ENCODE measurements around the gene GAB1.

GAB1 gene

GRCh38 chr4:143424276-143424675, 87.6 kb downstream of the GAB1 start:
- DNase-seq, result no peak

DNA sequence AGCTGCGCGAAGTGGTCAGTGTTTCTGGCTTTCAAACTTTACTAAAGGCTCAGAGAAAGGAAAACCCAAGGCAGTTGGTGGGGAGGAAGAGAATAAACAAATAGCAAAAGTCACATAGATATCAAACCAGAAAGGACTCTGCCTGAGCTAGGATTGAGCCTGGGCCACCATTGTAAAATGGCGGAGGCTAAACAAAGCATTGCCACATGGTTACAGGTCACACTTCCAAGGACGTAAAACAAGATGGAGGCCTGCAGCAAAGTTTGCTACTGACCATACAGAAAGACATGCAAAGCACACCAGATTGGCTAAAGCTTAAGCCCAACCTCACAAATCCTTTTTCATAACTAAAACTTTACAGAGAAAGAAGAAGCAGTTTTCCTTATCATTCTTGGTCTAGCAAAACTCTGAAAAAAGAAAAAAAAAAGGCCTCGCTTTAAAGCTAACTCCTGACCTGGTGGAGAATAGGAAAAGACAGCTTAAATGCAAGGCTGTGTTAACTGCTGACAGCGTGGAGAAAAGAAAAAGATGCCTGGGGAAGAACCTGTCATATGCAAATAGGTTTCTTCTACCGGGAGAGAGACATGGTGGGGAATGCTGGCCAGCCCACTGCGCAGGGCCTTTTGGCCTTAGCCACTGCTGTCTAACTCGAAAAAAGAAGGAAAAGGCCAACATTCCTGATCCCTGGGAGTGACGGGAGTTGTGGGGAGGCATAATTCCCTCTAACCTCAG, 95.0 kb downstream of the GAB1 start:
- no peak for DNase-seq

GRCh38 chr4:143432258-143432591, 95.5 kb downstream of the GAB1 start:
- no peak for DNase-seq

DNA sequence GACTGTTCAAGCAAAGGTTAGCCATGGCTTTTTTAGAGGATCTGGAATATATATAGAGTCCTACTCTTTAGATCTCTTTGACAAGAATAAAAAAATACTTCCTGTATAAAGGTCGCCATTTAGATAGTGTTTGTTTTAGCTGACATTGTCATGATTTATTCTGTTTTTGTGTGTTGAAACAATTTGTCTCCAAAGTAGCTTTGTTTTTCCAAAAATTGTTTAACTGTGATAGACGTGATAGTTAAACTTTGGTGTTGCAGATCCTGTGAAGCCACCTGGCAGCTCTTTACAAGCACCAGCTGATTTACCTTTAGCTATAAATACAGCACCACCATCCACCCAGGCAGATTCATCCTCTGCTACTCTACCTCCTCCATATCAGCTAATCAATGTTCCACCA, 96.6 kb downstream of the GAB1 start:
- no peak for DNase-seq

- no peak for DNase-seq
Measured at GRCh38 chr4:143435955-143436354, 99.3 kb downstream of the GAB1 start.

- DNase-seq, result no peak
Measured at GRCh38 chr4:143437476-143437875, 100.8 kb downstream of the GAB1 start.

DNA sequence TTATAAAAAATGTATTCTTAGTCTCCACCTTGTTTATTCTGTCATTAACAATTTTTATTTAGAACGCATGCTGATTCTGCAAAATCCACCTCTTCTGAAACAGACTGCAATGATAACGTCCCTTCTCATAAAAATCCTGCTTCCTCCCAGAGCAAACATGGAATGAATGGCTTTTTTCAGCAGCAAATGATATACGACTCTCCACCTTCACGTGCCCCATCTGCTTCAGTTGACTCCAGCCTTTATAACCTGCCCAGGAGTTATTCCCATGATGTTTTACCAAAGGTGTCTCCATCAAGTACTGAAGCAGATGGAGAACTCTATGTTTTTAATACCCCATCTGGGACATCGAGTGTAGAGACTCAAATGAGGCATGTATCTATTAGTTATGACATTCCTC, 101.3 kb downstream of the GAB1 start:
- DNase-seq, result no peak

- DNase-seq, result no peak
Measured at GRCh38 chr4:143438710-143439109, 102.0 kb downstream of the GAB1 start.

DNA sequence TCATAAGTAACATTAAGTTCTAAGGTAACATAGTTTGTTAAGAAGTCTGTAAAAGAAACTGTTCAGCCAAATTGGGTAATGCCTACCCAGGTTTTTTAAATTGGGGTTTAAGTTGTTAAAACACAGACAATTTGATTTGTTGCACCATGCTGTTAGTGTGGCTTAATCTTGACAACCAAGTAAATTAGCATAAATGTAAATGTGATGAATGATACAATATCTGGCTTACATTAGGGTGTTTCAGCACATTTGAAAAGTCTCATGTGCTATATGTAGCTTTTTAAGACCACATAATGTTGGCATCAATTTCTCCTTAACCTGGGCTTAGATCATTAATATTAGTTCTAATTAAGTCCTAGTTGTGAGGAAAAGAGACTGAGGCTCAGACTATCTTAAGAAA, 104.4 kb downstream of the GAB1 start:
- no peak for DNase-seq

DNA sequence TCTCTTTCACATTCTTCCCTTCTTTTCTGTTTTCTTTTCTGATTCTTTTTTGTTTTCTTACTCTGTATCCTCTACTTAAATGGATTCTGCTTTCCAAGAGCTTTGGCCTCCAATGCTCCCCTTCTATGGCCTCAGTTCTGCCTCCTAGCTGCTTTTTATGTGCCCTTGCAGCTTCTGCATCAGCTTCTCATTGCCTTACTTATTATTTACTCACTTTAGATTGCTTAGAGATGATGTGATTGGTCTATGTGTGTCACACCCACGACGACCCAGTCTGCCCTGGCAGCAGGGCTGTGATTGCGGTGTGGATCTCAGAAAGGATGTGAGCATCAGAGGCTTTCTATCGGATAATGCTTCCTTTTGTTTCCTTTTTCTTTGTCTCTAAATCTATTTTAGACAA, 105.0 kb downstream of the GAB1 start:
- no peak for DNase-seq

GRCh38 chr4:143443728-143444127, 107.1 kb downstream of the GAB1 start:
- no peak for DNase-seq

GRCh38 chr4:143451186-143451585, 114.5 kb downstream of the GAB1 start:
- DNase-seq, result no peak

GRCh38 chr4:143455211-143455610, 118.5 kb downstream of the GAB1 start:
- no peak for DNase-seq

- no peak for DNase-seq
Measured at GRCh38 chr4:143458966-143459365, 122.3 kb downstream of the GAB1 start.

DNA sequence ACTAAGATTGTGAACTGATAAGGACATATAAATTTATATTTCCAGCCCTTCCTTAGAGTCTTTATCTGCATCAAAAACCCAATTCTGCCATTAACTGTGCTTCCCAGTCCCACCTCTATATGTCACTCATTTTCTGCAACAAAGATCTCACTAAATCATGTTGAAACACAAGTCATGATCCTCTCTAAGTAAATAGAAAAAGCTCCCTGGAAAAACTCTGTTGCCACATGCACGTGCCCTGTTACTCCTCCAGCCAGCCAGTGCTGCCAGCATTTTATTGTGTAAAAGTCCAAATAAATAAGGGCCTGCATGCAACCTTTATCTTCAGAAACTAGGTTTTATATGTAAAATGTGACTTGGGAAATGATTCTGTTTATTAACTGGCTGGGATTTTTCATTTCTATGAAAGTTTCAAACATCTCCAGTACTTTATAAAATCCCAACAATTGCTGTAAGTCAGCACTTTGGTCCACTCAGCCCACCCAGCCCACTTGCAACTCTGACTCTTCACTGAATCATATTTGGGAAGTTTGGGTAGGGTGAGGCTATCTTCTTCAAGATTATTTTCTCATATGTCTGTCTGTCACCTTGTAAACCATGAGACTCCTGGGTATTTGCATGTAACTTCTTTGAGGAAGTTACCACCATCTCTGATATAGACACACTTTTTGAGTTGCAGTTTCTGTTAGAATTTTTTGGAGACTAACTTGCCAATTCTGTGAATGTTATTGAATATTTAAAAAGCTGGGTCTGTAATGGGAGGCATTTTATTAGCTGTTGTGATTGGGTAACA, 136.9 kb downstream of the GAB1 start:
- no peak for DNase-seq

DNA sequence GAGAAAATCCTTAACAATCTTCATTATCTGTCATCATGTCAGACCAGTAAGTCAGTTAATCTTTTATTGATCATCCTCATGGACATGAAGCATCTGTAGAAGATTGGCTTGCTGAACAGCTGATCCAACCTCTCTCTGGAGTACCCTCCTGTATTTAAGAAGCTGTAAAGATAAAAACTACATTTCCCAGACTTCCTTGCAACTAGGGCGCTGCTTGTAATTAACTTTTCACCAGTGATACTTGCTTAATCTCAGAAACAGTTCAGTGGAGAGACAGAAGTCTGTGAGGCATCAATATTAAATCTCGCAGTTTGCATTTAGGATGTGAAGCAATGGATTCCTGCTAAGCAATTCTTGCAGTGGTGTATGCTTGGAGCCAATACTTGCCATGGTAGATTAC, 140.8 kb downstream of the GAB1 start:
- no peak for DNase-seq

DNA sequence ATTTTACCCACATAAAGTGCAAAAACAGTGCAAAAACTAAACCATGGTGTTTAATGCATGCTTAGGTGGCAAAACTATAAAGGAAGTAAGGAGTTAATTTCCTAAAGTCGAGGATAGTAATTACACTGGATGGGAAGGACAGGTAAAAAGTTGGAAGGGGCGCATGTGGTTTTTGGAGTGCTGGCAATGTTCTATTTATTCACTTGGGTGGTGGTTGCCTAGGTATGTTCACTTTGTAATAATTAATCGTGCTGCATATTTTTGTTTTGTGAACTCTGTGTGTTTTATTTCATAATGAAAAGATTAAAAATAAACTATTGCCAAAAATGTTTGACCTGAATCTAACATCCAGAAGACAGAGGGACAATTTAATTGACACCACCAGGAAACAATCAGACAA, 144.7 kb downstream of the GAB1 start:
- DNase-seq, result no peak

GRCh38 chr4:143482840-143483239, 146.2 kb downstream of the GAB1 start:
- DNase-seq, result peak; percentile 16

DNA sequence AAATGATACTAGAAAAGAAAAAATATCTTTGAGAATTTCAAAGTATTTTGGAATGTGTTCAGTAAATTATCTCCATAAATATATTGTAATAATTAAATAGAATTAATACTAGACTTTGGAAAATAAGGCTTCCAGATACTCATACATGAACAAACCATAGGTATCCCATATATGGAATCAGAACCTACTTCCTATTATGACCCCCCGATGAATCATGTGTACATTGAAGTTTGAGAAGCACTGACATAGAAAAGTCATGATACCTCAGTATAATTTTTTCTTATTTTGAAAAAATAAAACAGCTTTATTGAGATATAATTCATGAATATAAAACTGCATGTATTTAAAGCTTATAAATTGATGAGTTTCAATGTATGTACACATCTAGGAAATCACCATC, 149.6 kb downstream of the GAB1 start:
- DNase-seq, result no peak

DNA sequence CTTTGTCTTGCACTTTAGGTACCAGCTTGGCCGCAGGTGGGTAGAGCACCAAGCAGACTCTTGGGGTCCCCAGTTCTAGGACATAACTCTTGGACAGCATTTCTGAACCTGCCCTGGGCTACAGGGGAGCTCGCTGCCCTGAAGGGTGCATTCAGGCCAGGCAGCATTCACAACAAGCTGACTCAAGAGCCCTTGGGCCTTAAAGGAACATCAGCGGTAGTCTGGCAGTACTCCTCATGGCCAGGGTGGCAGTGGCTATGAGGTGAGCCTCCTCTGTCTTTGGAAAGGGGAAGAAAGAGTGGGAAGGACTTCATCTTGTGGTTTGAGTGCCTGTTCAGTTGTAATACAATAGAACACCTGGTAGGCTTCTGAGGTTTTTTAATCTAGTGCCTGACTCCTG, 152.0 kb downstream of the GAB1 start:
- no peak for DNase-seq

DNA sequence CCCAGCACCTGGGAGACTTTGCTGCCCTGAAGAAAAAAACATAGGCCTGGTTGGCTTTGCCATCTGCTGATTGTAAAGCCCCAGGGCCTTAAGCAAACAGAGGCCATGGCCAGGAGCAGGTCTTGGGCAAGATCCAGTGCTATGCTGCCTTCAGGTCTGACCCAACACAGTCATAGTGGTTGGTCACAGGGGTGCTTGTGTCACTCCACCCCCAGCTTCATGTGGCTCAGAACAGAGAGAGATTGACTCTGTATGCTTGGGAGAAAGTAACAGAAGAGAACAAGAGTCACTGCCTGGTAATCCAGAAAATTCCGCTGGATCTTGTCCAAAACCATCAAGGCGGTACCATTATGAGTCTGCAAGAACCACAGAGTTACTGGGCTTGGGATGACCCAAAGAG, 152.4 kb downstream of the GAB1 start:
- no peak for DNase-seq

- DNase-seq, result no peak
Measured at GRCh38 chr4:143498021-143498420, 161.3 kb downstream of the GAB1 start.

- no peak for DNase-seq
Measured at GRCh38 chr4:143502231-143502630, 165.6 kb downstream of the GAB1 start.

GRCh38 chr4:143506031-143506430, 169.4 kb downstream of the GAB1 start:
- DNase-seq, result no peak

DNA sequence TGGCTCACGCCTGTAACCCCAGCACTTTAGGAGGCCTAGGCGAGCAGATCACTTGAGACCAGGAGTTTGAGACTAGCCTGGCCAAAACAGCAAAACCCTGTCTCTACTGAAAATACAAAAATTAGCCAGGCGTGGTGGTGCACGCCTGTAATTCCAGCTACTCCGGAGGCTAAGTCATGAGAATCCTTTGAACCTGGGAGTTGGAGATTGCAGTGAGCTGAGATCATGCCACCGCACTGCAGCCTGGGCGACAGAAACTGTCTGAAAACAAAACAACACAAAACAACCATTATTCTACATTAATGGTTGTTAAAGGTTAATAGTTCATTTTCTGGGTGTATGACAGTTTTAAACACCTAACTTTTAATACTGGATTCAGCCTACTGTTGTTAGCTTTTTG, 175.2 kb downstream of the GAB1 start:
- DNase-seq, result no peak
